Tongue (tissue), 2 donors: ENCODE results near the gene ZNF317. TPM values are rescaled to one million over a fixed set of nuclear protein-coding genes. Genes with fewer than 3 reads are reported as not detected.
A peak's percentile ranks its signal among the peaks of the same experiment; 100 is the strongest.

Source experiments
- DNase-seq: peaks from one replicate; pipeline ENCODE4 v3.0.0-alpha.2; 2015
- total RNA-seq: library from RNA; depleted of rRNA; stranded (reverse); fragments of >200 nt; gene quantifications from one replicate; pipeline ENCODE4 v1.2.3, GENCODE V29; 2014

Gene ZNF317
- 23.0 TPM for total RNA-seq

GRCh38 chr19:9140159-9140874, at the start of gene ZNF317:
TSS of gene ZNF317 (plus strand) at chr19:9140397. CDS start at chr19:9156017, 15,620 bp downstream.
- peak; percentile 98 for DNase-seq

DNA sequence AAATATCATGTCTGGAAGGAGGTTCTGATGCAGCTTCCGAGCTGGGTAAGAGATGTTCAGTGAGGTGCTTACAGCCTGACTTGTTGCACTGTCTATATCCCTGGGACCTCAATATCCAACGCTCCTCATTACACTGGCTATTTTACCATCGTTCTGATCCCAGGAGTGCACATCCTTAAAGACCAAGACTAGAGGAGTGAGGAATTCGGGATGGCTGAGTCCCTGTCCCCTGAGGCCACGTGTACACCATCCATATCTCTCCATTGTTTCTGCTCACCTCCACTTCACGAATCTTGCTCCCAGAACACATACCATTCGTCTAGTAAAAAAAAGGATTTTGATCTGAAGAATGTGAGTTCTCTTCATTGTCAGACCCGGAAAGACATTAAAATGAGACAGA, 32.8 kb upstream of the ZNF317 start, which contains the start of gene OR7G2:
TSS of gene OR7G2 (minus strand) at position 101 of the 400 bp plus-strand sequence. CDS start 4,232 bp downstream, outside the sequence.
- no peak for DNase-seq

GRCh38 chr19:9109959-9110358, 30.2 kb upstream of the ZNF317 start:
- no peak for DNase-seq

DNA sequence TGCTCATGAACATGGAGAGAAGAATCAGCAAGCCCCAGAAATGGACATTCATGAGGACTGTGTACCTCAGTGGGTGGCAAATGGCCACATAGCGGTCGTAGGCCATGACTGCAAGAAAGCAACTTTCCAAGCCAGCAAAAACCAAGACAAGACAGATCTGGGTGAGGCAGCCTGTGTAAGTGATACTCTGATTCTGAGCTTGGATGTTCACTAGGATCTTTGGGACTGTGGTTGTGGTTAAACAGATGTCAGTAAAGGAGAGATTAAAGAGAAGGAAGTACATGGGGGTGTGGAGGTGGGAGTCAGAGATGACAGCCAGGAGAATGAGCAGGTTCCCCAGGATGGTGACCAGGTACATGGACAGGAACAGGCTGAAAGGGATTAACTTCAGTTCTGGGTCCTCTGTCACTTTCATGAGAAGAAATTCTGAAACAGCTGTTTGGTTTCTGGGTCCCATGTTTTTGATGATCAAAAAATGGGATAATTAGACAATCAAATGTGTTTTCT, 24.8 kb upstream of the ZNF317 start, which contains the start of gene OR7G1:
TSS of gene OR7G1 (minus strand) at position 457 of the 507 bp plus-strand sequence. CDS start at position 457, 0 bp downstream.
- DNase-seq: no peak

- no peak for DNase-seq
Observed at GRCh38 chr19:9116547-9116946, 23.6 kb upstream of the ZNF317 start.

- no peak for DNase-seq
Observed at GRCh38 chr19:9126900-9127405, 13.2 kb upstream of the ZNF317 start, which contains the start of gene OR7G3. TSS of gene OR7G3 (minus strand) at chr19:9126950. CDS start at chr19:9126950, 0 bp downstream.

- no peak for DNase-seq
Observed at GRCh38 chr19:9128171-9128570, 12.0 kb upstream of the ZNF317 start.

GRCh38 chr19:9130965-9131364, 9.2 kb upstream of the ZNF317 start:
- no peak for DNase-seq

- no peak for DNase-seq
Observed at GRCh38 chr19:9132422-9132821, 7.8 kb upstream of the ZNF317 start.

GRCh38 chr19:9139609-9140158, 513 bp upstream of the ZNF317 start:
- peak; percentile 16 for DNase-seq

DNA sequence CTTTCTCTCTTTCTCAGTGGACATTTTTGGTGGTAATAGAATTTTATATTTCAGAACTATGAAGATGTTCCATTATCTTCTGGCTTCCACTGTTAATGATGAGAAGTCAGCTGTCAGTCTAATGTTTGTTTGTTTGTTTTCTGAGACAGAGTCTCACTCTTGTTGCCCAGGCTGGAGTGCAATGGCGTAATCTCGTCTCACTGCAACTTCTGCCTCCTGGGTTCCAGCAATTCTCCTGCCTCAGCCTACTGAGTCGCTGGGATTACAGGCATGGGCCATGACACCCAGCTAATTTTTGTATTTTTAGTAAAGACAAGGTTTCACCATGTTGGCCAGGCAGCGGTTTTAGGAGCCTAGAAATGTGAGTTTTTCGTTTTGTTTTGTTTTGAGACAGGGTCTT, 4.7 kb downstream of the ZNF317 start:
- DNase-seq: no peak

DNA sequence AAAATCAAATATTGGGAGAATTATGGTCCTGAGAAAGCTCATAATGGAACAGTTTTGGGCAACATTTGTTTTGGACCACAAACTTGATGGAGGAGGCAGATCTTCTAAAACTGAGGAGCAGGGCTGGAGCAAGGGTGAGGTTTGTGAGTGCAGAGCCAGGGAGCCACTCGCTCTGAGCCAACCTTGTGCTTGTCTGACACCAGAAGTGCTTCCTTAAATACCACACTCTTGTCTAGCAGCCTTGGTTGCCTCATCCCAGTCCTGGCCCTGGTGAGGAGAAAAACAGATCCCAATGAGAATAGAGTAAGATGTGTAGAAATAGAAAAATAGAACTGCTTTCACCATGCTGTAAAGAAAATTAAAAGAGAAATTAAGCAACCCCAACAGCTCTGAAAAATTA, 6.7 kb downstream of the ZNF317 start:
- DNase-seq: no peak

DNA sequence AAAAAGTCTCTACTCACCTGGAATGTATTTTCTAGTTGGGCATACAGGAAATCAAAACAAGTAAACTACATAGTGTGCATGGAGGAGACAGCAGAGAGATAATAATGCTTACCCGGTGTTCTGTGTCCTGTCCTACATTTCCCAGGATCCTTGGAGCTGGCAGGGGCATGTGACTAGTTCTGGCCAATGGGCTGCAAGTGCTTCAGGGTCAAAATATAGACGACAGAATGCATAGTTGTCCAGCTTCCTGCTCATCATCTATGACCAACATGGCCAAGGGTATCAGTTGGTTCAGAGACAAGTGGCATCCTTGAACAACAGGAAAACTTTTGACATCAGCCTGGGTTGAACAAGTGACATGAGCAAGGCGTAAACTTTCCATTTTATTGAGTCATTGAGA, 8.5 kb downstream of the ZNF317 start:
- DNase-seq: no peak

DNA sequence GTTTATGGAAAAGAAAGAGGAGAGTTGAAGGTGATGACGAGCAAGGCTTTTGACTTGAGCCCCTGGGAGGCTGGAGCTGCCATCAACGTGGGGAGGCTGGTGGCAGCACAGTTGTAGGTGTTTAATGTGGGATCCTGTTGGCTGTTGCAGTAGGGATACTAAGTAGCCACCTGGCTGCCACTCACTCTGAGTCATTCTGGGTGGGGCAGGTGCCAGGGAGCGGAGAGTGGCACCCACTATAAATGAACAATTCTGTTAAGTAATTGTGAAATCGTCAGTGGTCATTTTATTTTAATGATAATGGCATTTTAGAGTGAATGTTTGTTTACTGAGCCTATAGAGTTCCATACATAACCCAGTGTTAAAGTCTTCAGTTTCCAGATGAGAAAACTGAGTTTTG, 9.8 kb downstream of the ZNF317 start:
- no peak for DNase-seq

DNA sequence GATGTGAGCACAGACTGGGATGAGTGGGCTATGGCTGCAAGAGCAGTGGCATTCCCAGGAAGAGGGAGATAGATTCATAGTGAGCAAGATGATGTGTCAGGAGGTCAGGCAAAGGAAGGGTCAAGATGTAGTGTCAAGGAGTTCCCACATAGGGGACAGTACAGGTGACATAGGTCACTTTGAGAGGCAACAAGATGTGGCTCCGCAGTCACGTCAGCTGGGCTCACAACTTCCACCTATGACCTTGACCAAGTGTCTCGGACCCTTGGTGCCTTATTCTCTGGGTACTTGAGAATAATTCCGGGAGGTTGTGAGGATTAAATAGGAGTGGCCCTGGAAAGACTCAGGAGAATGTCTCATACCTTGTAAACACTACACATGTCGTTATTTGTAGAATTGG, 10.5 kb downstream of the ZNF317 start:
- DNase-seq: no peak

DNA sequence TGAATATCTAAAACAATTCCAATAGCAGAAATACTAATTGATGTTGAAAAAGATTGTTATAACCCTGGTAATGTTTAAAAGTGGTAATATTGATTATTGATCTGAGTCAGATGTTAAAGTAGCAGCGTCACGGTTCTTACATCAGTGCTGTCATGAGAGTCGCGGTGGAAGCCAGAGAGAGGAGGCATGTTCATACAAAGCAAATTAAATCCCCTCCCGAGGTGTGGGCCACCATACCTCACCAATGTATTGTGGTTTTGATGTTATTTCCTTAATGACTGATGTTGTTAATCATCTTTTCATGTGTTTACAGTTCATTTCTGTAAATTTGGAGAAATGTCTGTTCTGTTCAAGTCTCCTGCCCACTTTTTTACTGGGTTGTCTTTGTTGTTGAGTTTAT, 11.2 kb downstream of the ZNF317 start:
- DNase-seq: no peak

- no peak for DNase-seq
Observed at GRCh38 chr19:9155591-9155990, 15.4 kb downstream of the ZNF317 start.

- DNase-seq: no peak
Observed at GRCh38 chr19:9156304-9156703, 16.1 kb downstream of the ZNF317 start.

DNA sequence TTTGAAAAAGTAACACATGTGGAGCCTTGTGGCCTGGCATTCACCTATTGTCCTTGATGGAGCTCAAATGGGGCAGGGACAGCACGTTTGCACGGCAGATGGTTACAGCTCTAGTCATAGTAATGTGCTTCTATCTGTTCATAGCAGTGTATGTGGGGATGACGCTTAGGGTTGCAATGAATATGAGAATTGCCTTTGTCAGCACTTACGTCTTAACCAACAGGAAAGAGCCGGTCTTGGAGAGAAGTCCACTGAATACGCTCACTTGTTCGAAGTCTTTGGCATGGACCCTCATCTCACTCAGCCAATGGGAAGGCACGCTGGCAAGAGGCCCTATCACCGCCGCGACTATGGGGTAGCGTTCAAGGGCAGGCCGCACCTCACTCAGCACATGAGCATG, 19.7 kb downstream of the ZNF317 start:
- DNase-seq: no peak

DNA sequence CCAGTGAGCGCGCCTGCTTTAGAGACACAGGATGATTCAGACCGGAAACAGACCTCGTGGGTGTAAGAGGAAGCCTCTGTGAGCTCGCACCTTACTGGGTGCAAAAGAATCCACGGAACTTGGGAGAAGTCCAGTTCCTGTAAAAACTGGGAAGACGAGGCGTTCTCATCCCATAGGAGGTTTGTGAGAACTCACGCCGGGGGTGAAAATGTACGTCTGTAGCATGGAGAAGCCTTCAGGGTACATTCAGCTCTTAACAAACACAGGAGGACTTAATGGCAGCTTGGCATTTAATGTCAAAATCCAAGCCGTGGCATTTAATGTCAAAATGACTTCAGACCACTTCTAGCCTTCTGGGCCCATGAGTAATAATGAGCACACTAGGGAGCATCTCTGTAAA, 21.2 kb downstream of the ZNF317 start:
- no peak for DNase-seq

DNA sequence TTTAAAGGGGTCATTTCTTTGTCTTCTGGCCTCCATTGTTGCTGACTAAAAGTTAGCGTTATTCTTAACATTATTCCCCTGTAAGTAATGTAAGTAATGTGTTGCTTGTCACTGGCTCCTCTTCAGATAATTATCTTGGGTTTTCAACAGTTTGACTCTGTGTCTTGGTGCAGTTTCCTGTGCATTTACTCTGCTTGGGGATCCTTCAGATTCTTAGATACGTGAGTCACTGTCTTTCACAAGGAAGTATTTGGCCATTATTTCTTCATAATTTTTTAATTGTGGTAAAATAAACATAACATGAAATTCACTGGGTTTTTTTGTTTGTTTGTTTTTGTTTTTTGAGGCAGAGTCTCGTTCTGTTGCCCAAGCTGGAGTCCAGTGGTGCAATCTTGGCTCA, 25.1 kb downstream of the ZNF317 start:
- no peak for DNase-seq

- no peak for DNase-seq
Observed at GRCh38 chr19:9166846-9167245, 26.6 kb downstream of the ZNF317 start.

- DNase-seq: no peak
Observed at GRCh38 chr19:9171393-9171991, 31.3 kb downstream of the ZNF317 start.
